ENCODE data around the gene HILPDA.

HILPDA gene

DNA sequence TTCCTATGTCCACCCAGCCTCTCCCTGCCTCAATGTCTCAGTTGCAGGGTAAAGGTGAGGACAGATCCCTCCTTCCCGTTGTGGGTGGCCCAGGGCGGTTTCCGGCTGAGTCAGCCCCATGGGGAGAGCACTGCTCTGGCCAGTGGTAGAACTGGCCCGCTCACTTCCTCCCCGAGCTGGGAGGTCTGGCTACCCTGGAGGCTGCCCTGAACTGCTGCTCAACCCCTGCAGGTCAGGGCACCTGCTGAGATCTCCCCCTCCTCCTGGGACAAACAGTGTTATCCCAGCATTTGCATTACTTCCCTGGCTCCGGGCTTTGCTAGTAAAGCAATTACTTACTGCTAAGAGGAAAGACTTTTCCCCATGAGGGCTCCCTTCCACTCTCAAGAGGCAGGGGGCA lies 24.5 kb upstream of the HILPDA start:
- no peak overlapping the region for H3K4me3 ChIP-seq (ENCODE audit: low read depth, low read length)
- TF ChIP-seq, protein P1, sequence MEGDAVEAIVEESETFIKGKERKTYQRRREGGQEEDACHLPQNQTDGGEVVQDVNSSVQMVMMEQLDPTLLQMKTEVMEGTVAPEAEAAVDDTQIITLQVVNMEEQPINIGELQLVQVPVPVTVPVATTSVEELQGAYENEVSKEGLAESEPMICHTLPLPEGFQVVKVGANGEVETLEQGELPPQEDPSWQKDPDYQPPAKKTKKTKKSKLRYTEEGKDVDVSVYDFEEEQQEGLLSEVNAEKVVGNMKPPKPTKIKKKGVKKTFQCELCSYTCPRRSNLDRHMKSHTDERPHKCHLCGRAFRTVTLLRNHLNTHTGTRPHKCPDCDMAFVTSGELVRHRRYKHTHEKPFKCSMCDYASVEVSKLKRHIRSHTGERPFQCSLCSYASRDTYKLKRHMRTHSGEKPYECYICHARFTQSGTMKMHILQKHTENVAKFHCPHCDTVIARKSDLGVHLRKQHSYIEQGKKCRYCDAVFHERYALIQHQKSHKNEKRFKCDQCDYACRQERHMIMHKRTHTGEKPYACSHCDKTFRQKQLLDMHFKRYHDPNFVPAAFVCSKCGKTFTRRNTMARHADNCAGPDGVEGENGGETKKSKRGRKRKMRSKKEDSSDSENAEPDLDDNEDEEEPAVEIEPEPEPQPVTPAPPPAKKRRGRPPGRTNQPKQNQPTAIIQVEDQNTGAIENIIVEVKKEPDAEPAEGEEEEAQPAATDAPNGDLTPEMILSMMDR (IDR thresholded peaks at IDR 0.05; ENCODE audit: insufficient read depth, low read depth, low read length, missing control alignments): no peak
- DNase-seq (ENCODE audit: low read depth): no peak

DNA sequence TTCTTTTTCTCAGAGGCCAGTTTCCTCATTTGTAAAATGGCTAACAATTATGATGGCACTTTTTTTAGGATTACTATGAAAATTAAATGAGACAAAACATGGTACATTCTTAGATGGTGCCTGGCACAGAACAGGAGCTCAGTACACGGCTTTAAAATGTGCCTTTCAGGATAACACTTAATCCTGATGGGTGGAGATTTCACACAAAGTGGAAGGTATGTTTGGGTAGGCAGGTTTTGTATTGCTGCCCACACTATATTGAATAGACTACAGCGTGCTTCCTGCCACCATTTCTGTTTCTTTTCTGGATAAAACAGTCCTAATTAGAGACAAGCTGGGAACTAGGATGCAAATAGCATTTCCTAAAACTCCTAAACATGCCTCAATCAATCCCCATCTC lies 23.9 kb upstream of the HILPDA start:
- TF ChIP-seq, protein P1 (IDR thresholded peaks at IDR 0.05; ENCODE audit: insufficient read depth, low read depth, low read length, missing control alignments): no peak
- no peak for DNase-seq (ENCODE audit: low read depth)
- H3K4me3 ChIP-seq (ENCODE audit: low read depth, low read length): no peak overlapping the region

DNA sequence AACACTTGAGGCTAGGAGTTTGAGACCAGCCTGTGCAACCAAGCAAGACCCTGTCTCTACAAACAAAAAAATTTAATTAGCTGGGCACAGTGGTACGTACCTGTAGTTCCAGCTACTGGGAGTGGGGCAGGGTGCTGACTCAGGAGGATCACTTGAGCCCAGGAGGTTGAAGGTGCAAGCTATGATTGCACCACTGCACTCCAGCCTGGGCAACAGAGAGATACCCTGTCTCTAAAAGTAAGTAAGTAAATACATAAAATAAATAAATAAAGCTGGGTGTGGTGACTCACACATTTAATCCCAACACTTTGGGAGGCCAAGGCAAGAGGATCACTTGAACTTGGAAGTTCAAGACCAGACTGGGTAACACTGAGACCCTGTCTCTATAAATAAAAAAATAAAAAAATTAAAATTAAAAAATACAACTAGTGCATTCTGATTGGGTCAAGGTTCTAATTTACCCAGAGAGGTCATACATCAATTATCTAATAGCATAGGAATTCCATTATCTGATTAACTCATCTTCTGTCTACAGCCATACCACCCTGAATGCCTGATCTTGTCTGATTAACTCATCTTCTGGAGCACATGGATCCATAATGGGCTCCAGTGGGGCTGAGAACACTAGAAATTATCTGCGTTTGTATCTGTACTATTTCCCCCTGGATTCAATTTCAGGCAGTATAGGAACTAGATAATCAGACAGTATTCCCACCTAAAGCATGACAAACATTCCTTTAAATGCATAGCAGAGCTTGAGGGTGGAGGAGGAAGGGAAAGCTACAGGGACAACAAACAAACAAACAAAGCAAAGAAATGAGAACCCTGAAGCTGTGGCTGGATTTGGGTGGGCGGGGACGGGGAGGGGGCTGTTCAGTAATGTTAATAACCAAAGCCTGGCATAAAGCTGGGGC lies 21.0 kb upstream of the HILPDA start:
- TF ChIP-seq, protein P1 (IDR thresholded peaks at IDR 0.05; ENCODE audit: insufficient read depth, low read depth, low read length, missing control alignments): no peak
- DNase-seq (ENCODE audit: low read depth): no peak
- H3K4me3 ChIP-seq (ENCODE audit: low read depth, low read length): no peak overlapping the region

DNA sequence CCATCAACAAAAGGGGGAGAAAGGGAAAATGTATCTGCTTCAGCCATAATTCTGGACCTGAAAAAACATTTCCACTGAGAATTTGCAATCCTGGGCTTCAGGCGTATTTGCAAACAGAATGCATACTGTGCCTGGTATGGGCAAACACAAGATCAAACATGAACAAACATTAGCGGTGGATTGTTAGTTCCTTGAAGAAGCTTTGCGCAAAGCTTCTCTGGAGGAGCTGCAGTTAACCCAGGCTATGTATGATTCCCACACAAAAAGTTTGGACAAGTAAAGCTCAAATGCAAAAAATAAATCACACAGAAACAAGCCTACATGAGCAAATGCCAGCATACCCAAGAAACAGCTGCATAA lies 20.4 kb upstream of the HILPDA start:
- TF ChIP-seq, protein P1 (IDR thresholded peaks at IDR 0.05; ENCODE audit: insufficient read depth, low read depth, low read length, missing control alignments): no peak
- H3K4me3 ChIP-seq (ENCODE audit: low read depth, low read length): no peak overlapping the region

DNA sequence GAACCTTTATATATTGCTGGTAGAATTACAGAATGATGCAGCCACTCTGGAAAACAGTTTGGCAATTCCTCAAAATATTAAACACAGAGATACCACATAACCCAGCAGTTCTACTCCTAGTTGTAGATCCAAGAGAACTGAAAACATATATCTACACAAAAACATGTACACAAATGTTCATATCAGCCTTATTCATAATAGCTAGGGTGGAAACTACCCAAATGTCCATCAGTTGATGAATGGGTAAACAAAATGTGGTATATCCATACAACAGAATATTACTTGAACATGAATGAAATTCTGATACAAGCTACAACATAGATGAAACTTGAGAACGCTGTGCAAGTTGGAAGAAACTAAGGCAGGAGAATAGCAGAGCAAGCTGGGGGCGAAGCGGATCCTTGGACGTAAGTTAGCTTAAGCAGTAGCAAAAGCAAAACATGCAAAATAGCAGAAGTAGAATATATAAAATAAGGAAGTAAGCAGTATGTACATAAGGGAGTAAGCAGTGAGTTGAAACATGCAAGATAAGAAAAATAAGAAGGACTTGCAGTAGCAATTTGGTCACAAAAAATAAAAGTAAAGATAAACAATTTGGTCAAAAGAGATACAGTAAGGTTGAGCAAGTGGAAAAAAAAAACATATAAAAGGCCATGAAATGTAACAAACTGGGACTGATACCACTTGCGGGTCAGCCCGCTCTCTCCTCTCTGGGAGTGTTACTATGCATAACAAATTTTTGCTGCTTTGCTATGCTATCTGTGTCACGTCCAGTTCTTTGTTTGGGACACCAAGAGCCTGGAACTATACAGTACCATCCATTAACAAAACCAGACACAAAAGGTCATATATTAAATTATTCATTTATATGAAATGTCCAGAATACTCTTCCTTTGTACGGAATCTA lies 18.0 kb upstream of the HILPDA start:
- no peak overlapping the region for H3K4me3 ChIP-seq (ENCODE audit: low read depth, low read length)
- DNase-seq (ENCODE audit: low read depth): no peak
- TF ChIP-seq, protein P1 (IDR thresholded peaks at IDR 0.05; ENCODE audit: insufficient read depth, low read depth, low read length, missing control alignments): no peak

More for the DNA sequence above, 20.4 kb upstream of the HILPDA start:
- DNase-seq (ENCODE audit: low read depth): no peak

DNA sequence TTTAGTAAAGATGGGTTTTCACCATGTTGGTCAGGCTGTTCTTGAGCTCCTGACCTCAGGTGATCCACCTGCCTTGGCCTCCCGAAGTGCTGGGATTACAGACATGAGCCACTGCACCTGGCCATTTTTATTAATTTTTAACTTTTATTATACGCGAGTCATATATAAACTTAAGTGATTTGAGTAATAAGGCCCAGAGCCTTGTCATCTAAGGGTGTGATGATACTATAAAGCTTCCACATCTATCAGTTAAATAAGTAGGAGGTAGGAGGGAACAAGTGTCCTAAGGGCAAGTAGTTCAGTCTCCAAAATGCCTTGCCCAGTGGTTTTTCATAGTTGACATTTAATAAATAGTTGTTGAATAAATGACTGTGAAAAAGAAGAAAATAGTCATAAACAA lies 13.3 kb upstream of the HILPDA start:
- no peak overlapping the region for H3K4me3 ChIP-seq (ENCODE audit: low read depth, low read length)
- no peak for DNase-seq (ENCODE audit: low read depth)
- TF ChIP-seq, protein P1 (IDR thresholded peaks at IDR 0.05; ENCODE audit: insufficient read depth, low read depth, low read length, missing control alignments): no peak
